HUES48 (cell line): Measurements from ENCODE around the gene TRPM6.

ENCODE experiments used
- H3K27ac ChIP-seq: one replicate; pipeline ENCODE4 v1.7.0; 2013; ENCODE audit warnings: low read depth, low read length, inconsistent platforms
- H3K27me3 ChIP-seq: 2 replicates; pipeline ENCODE4 v1.6.1; 2013; ENCODE audit warnings: mild to moderate bottlenecking, low read length; ENCODE audit not compliant: control insufficient read depth, insufficient read depth
- H3K36me3 ChIP-seq: 2 replicates; pipeline ENCODE4 v1.6.1; 2013; ENCODE audit warnings: low read length; ENCODE audit not compliant: control insufficient read depth, insufficient read depth
- H3K4me1 ChIP-seq: 2 replicates; pipeline ENCODE4 v1.6.1; 2013; ENCODE audit warnings: mild to moderate bottlenecking, low read length; ENCODE audit not compliant: control insufficient read depth, insufficient read depth
- H3K4me3 ChIP-seq: 2 replicates; pipeline ENCODE4 v1.5.1; 2013; ENCODE audit warnings: mild to moderate bottlenecking, low read depth, low read length
- H3K9ac ChIP-seq: 2 replicates; pipeline ENCODE4 v1.6.1; 2013; ENCODE audit warnings: mild to moderate bottlenecking, low read depth, low read length, moderate library complexity
- H3K9me3 ChIP-seq: 2 replicates; pipeline ENCODE4 v1.6.1; 2013; ENCODE audit warnings: low read length; ENCODE audit not compliant: control insufficient read depth, insufficient read depth

TRPM6 gene

DNA sequence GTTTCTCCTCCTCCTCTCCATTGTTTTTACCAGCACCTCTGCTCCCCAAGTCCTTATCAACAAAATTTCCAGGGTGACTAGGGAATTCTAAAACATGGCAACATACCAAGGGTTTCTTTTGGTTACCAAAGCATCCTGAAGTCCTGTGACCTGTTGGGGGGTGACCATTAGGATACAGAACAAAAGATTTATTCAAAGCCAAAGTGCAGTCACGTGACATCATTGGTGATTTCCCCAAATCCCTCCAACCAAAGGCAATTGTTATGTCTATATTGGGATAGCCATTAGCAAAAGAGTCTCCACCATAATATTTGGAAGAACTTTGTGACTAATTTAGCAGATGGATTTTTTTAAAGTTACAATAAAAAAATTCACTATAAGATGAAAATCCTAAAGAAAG lies 168.4 kb downstream of the TRPM6 start:
- no peaks in the 10 kb centered on the region for H3K27me3 ChIP-seq
- H3K4me1 ChIP-seq = no peaks in the 10 kb centered on the region
- no peaks in the 10 kb centered on the region for H3K9me3 ChIP-seq
- no peak overlapping the region for H3K9ac ChIP-seq
- H3K4me3 ChIP-seq = no peak overlapping the region
- H3K36me3 ChIP-seq = no peaks in the 10 kb centered on the region
- H3K27ac ChIP-seq = no peak overlapping the region

DNA sequence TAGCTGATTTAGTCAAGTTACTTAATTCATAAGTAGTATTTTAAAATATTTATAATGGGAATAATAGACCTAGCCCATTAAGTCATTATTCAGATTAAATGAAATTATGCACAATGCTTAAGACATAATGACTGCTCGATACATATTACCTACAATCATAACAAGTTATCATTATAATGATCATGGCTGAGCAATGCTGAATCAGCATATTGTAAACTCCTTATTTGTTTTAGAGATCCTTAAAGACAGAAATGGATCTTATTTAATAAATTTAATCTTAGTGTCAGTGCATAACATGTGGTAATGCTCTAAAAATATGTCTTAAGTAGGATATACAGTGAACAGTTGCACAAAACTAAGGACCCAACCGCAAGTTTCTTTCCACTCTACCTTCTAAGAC lies 169.0 kb downstream of the TRPM6 start:
- Histone ChIP-seq H3K4me3 (no peak overlapping the region), H3K27me3 (no peaks in the 10 kb centered on the region), H3K27ac (no peak overlapping the region), H3K9ac (no peak overlapping the region), H3K4me1 (no peaks in the 10 kb centered on the region), H3K36me3 (no peaks in the 10 kb centered on the region), H3K9me3 (no peaks in the 10 kb centered on the region)

DNA sequence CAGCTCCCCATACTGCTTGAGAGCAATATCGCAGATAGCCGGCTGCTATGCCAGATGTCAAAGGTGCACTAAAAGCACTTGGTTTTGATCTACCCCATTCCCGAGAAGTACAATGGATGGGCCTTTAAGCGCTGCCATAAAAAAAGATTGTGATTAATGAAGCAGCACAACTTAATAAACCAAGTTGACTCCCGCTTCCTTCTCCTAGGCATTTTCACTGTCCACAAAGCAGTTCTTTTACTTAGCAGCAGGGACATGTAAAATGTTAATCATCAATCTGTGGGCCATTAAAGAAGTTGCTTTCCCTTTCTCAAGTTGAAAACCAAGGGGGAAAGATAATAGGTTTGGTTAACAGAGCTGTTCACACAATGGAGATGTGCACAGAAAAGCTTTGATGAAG lies 176.4 kb downstream of the TRPM6 start:
- H3K9me3 ChIP-seq = no peaks in the 10 kb centered on the region
- no peaks in the 10 kb centered on the region for H3K36me3 ChIP-seq
- H3K27ac ChIP-seq = no peak overlapping the region
- no peaks in the 10 kb centered on the region for H3K27me3 ChIP-seq
- no peak overlapping the region for H3K9ac ChIP-seq
- H3K4me1 ChIP-seq = no peaks in the 10 kb centered on the region
- no peak overlapping the region for H3K4me3 ChIP-seq

DNA sequence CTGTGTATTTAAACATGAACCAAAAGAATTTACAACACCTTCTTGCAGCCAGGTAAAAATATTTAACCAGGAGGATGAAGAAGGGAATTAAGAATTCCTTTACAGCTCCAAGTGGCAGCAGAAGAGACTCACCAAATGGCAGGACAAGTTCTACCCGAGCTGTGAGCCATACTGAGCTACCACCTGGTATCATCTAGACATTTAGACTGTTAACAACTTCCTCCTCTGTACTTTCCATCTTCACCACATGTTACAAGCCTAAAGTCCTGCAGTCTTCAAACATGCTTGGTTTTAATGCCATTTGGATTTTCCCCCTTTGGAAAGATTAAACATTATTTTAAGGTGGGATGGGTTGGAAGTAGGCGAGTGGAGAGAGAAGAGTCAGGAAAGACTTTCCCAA lies 190.2 kb downstream of the TRPM6 start:
- Histone ChIP-seq H3K9me3 (no peaks in the 10 kb centered on the region), H3K36me3 (no peaks in the 10 kb centered on the region), H3K4me3 (no peak overlapping the region), H3K27me3 (no peaks in the 10 kb centered on the region), H3K27ac (no peak overlapping the region), H3K9ac (no peak overlapping the region), H3K4me1 (no peaks in the 10 kb centered on the region)

DNA sequence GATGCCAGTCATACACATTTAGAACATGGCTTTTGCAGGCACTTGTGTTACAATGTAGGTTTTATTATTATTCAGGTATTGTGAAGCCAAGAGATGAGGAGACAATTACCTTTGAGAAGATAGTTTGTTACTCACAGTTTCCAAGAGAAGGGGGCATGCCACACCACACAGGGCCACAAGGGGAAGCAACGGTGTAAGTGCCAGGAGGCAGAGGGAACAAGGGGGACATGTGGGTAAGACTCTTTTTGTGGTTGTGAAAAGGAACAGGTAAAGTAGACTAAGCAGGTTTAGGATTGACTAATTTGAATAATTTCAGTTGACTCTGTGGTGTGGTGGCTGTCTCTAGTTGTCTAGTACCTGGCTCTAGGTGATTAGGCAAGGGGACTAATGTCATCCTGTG lies 191.2 kb downstream of the TRPM6 start:
- no peaks in the 10 kb centered on the region for H3K9me3 ChIP-seq
- H3K4me1 ChIP-seq = no peaks in the 10 kb centered on the region
- no peaks in the 10 kb centered on the region for H3K36me3 ChIP-seq
- H3K9ac ChIP-seq = no peak overlapping the region
- no peaks in the 10 kb centered on the region for H3K27me3 ChIP-seq
- no peak overlapping the region for H3K27ac ChIP-seq
- H3K4me3 ChIP-seq = no peak overlapping the region

DNA sequence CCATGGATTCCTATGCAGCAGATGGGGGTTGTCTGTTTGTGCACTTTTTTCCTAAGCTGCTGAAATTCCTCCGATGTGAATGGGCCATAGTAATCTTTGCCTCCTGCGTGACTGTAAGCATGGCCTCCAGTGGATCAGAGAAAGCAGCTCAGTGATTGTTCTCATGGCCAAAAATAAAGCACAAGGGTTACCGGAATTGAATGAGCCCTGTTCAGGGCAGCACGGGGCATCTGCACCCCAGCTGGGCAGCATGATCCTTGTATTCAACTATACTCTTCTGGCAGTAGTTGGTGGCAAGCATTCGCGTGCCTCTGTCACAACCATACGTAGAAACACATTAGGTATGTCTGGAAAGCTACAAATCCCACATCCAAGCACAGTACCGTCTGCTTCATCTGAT lies 196.7 kb downstream of the TRPM6 start:
- H3K4me3 ChIP-seq = no peak overlapping the region
- H3K9me3 ChIP-seq = no peaks in the 10 kb centered on the region
- H3K9ac ChIP-seq = no peak overlapping the region
- no peak overlapping the region for H3K27ac ChIP-seq
- H3K36me3 ChIP-seq = no peaks in the 10 kb centered on the region
- no peaks in the 10 kb centered on the region for H3K27me3 ChIP-seq
- H3K4me1 ChIP-seq = no peaks in the 10 kb centered on the region

DNA sequence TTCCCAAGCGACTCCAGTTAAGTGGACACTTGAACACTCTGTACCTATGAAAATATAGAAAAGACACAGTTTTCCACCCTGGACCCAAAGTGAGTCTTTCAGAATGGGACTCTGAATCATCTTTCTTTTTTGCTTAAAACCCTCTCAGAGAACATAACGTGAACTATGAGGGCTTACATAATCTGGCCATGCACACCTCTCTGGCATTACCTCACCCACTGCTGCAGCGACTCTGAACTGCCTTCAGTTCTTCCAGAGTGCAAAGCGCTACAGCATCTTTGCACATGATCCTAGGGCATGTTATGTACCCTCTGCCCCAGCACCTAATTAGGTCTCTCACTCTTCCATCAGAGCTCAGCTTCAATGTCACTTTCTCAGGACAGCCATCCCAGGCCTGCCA lies 204.4 kb downstream of the TRPM6 start:
- H3K9me3 ChIP-seq = no peaks in the 10 kb centered on the region
- no peak overlapping the region for H3K27ac ChIP-seq
- no peaks in the 10 kb centered on the region for H3K36me3 ChIP-seq
- no peaks in the 10 kb centered on the region for H3K27me3 ChIP-seq
- H3K4me1 ChIP-seq = no peaks in the 10 kb centered on the region
- H3K4me3 ChIP-seq = no peak overlapping the region
- no peak overlapping the region for H3K9ac ChIP-seq

DNA sequence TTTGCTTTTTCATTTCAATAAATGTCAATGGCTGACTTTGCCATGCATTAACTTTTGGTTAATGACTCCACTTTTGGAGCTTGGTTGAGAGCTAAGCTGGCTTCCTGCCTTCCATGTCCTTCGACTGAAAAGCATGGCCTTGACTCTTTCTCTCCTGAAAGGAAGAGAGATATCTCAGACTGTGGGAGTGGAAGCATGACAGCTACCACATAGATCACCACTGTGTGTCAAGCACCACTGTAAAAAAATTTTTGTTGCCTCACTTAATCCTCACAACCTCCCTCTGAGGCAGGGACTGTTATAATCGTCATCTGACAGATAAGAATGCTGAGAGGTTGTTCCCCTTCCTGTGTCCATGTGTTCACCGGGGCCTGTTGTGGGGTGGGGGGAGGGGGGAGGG lies 205.8 kb downstream of the TRPM6 start:
- H3K9ac ChIP-seq = no peak overlapping the region
- no peaks in the 10 kb centered on the region for H3K9me3 ChIP-seq
- H3K27me3 ChIP-seq = no peaks in the 10 kb centered on the region
- H3K4me3 ChIP-seq = no peak overlapping the region
- H3K4me1 ChIP-seq = 0 out of 2 replicates have a peak, but pooled peaks cover 4% of the 10 kb centered on the region
- H3K27ac ChIP-seq = no peak overlapping the region
- H3K36me3 ChIP-seq = no peaks in the 10 kb centered on the region

DNA sequence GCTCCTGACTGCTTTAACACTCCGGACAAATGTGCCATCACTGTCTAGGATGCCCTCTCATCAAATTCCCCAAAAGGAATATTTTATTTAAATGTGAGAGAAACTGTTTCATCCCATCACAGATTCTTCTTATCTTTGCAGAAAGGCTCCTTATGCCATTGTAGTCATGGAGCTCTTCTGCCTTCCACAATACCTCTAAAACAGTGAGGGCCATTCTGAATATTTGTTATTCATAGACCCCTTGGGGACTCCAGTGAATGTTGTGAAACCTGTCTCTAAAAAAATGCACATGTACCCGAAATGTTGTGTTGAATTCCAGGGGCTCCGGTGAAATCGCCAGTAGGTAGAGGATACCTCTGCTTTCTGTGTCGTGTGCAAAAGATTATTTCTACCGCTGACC lies 213.6 kb downstream of the TRPM6 start:
- no peak overlapping the region for H3K27ac ChIP-seq
- H3K36me3 ChIP-seq = no peaks in the 10 kb centered on the region
- H3K9me3 ChIP-seq = no peaks in the 10 kb centered on the region

More for the DNA sequence above, 213.6 kb downstream of the TRPM6 start:
- Histone ChIP-seq H3K4me1 (0 out of 2 replicates have a peak, but pooled peaks cover 4% of the 10 kb centered on the region), H3K9ac (no peak overlapping the region), H3K27me3 (no peaks in the 10 kb centered on the region), H3K4me3 (no peak overlapping the region)
